ENCODE measurements around the gene BOLA3. TPM values are rescaled to one million over a fixed set of nuclear protein-coding genes. Genes with fewer than 3 reads are reported as not detected.

BOLA3 gene
- total and polyA plus RNA-seq, 2 of the 4 experiments (the other 2 are of a cell fraction): 13.3 to 39.5 TPM

- Histone ChIP-seq H4K20me1 (ENCODE audit: insufficient read depth, low read length) (no peaks in the 10 kb centered on the region), H2AFZ (replicated peaks; ENCODE audit: low read length, poor library complexity) (no peak overlapping the region), H3K27me3 (ENCODE audit: control insufficient read depth, insufficient read depth, low read length) (no peaks in the 10 kb centered on the region), H3K27ac (ENCODE audit: insufficient read depth, low read length) (no peak overlapping the region), H2BK5ac (ENCODE audit: low read depth, low read length, poor library complexity, severe bottlenecking) (no peak overlapping the region), H2BK20ac (ENCODE audit: low read depth, low read length) (no peak overlapping the region), H3K4me2 (ENCODE audit: low read depth, low read length) (no peak overlapping the region), H4K8ac (ENCODE audit: low read depth in 2 of 2, low read length in 2 of 2) (no peak overlapping the region), H3K79me1 (ENCODE audit: low read depth in 1 of 2, low read length in 2 of 2) (no peaks in the 10 kb centered on the region), H2BK120ac (ENCODE audit: low read depth, low read length) (no peak overlapping the region), H2BK15ac (ENCODE audit: low read depth, low read length) (no peak overlapping the region), H3K4me3 (ENCODE audit: insufficient read depth, low read depth, low read length) (no peak overlapping the region), H3K56ac (ENCODE audit: extremely low read depth, insufficient read depth, low read length) (no peak overlapping the region), H3K4me1 (ENCODE audit: control insufficient read depth, insufficient read depth, low read length) (no peaks in the 10 kb centered on the region), H3K18ac (ENCODE audit: low read depth, low read length) (no peak overlapping the region), H2AK9ac (replicated peaks; ENCODE audit: low read depth, low read length, poor library complexity) (no peak overlapping the region), H2AK5ac (ENCODE audit: low read depth, low read length) (no peak overlapping the region), H4K5ac (ENCODE audit: low read depth, low read length) (no peak overlapping the region), H3K4ac (ENCODE audit: low read depth, low read length) (no peak overlapping the region), H3K9me1 (ENCODE audit: insufficient read depth, low read length) (no peaks in the 10 kb centered on the region), H3K14ac (replicated peaks; ENCODE audit: low read depth, low read length) (no peak overlapping the region), H3K9me3 (ENCODE audit: control insufficient read depth, insufficient read depth, low read length) (no peaks in the 10 kb centered on the region), H4K91ac (ENCODE audit: insufficient read depth, low read depth, low read length) (no peak overlapping the region), H3K23ac (ENCODE audit: low read depth, low read length) (no peak overlapping the region), H3K9ac (ENCODE audit: low read depth, low read length) (no peak overlapping the region), H3K36me3 (ENCODE audit: control insufficient read depth, insufficient read depth, low read length) (peaks cover 12% of the 10 kb centered on the region; the same call in 1 of the 2 replicates)
- DNase-seq (no peak), ATAC-seq (ENCODE audit: low read depth) (no peak)
- no TSS peak for BruUV-seq (replicated peaks)
- ChIA-PET POLR2A (ENCODE audit: unreplicated experiment) (no interaction called here), CTCF (no interaction called here)
- dilution Hi-C loops (cut with HindIII; ENCODE audit: low sequenced_read_pairs, unreplicated experiment): loop anchor here (25.0 kb wide), 1 partner anchor 270 kb away; the partner anchor contains the start of gene STAMBP
- in situ Hi-C loops (cut with MboI; ENCODE audit: low sequenced_read_pairs): no loop called here
- WGBS, 2 experiments (ENCODE audit: extremely low coverage in 2 of 2, insufficient read length in 1 of 2): 59% methylated on average over 4 of the region's 12 CpGs; no CpG with 5 or more reads in 1 of the 2 experiments
- intact Hi-C loops (cut with micrococcal nuclease): no loop called here
- no peak for TF ChIP-seq MAFK (IDR thresholded peaks at IDR 0.05; ENCODE audit: low read depth, low read length)
- TF ChIP-seq, protein P1, sequence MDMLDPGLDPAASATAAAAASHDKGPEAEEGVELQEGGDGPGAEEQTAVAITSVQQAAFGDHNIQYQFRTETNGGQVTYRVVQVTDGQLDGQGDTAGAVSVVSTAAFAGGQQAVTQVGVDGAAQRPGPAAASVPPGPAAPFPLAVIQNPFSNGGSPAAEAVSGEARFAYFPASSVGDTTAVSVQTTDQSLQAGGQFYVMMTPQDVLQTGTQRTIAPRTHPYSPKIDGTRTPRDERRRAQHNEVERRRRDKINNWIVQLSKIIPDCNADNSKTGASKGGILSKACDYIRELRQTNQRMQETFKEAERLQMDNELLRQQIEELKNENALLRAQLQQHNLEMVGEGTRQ (IDR thresholded peaks at IDR 0.05; ENCODE audit: low read depth, low read length): no peak
- no peak for TF ChIP-seq BHLHE40 (IDR thresholded peaks at IDR 0.05; ENCODE audit: low read depth, low read length)
- TF ChIP-seq RFX5 (IDR thresholded peaks at IDR 0.05; ENCODE audit: low read depth, low read length): no peak
- TF ChIP-seq FOS (IDR thresholded peaks at IDR 0.05; ENCODE audit: low read depth, low read length): no peak
- TF ChIP-seq CEBPB (IDR thresholded peaks at IDR 0.05; ENCODE audit: low read depth, low read length): no peak
- TF ChIP-seq, protein P2, sequence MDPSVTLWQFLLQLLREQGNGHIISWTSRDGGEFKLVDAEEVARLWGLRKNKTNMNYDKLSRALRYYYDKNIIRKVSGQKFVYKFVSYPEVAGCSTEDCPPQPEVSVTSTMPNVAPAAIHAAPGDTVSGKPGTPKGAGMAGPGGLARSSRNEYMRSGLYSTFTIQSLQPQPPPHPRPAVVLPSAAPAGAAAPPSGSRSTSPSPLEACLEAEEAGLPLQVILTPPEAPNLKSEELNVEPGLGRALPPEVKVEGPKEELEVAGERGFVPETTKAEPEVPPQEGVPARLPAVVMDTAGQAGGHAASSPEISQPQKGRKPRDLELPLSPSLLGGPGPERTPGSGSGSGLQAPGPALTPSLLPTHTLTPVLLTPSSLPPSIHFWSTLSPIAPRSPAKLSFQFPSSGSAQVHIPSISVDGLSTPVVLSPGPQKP (IDR thresholded peaks at IDR 0.05; ENCODE audit: borderline replicate concordance, low read depth, low read length): no peak
- TF ChIP-seq, protein P3, sequence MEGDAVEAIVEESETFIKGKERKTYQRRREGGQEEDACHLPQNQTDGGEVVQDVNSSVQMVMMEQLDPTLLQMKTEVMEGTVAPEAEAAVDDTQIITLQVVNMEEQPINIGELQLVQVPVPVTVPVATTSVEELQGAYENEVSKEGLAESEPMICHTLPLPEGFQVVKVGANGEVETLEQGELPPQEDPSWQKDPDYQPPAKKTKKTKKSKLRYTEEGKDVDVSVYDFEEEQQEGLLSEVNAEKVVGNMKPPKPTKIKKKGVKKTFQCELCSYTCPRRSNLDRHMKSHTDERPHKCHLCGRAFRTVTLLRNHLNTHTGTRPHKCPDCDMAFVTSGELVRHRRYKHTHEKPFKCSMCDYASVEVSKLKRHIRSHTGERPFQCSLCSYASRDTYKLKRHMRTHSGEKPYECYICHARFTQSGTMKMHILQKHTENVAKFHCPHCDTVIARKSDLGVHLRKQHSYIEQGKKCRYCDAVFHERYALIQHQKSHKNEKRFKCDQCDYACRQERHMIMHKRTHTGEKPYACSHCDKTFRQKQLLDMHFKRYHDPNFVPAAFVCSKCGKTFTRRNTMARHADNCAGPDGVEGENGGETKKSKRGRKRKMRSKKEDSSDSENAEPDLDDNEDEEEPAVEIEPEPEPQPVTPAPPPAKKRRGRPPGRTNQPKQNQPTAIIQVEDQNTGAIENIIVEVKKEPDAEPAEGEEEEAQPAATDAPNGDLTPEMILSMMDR (conservative IDR thresholded peaks at IDR 0.05; ENCODE audit: low read depth, low read length): no peak
- TF ChIP-seq CHD1 (IDR thresholded peaks at IDR 0.05; ENCODE audit: low read depth, low read length): no peak
- TF ChIP-seq POLR2A (IDR thresholded peaks at IDR 0.05; ENCODE audit: low read depth, low read length): no peak
- TF ChIP-seq RAD21 (IDR thresholded peaks at IDR 0.05; ENCODE audit: low read length): no peak
- no peak for TF ChIP-seq MXI1 (IDR thresholded peaks at IDR 0.05; ENCODE audit: borderline replicate concordance, low read depth, low read length)
Observed at GRCh38 chr2:74107071-74107470, 40.6 kb downstream of the BOLA3 start.
